K562 (cell line): Measurements from ENCODE around the gene NEUROD6. TPM values are rescaled to one million over a fixed set of nuclear protein-coding genes. Genes with fewer than 3 reads are reported as not detected.

Experiments used
- polyA plus RNA-seq, 8 experiments: library from polyadenylated mRNA; depleted of rRNA in 4 of 8; stranded (reverse) in 5 of 8; unstranded in 3 of 8; fragments of >200 nt; fragmentation: Nextera tagmentation in 2 of 8; fragmentation: Illumina TruSeq in 1 of 8; extraction: Ambion mirVana in 2 of 8; extraction: Trizol in 1 of 8; gene quantifications; 2 replicates each; pipeline versions ENCODE4 v1.2.1 to v1.2.3, GENCODE V29; 2011 to 2014; ENCODE audit warnings: inconsistent platforms in 1 of 8, missing spikeins in 1 of 8
- small RNA-seq: library from RNA; depleted of rRNA; stranded (forward); fragments of <200 nt; gene quantifications from one replicate; pipeline ENCODE3, GENCODE V24; 2014
- total RNA-seq, 7 experiments: library from RNA; depleted of rRNA in 6 of 7; stranded (reverse); fragments of >200 nt in 6 of 7; fragmentation: Illumina TruSeq in 2 of 7; extraction: Trizol in 2 of 7; gene quantifications; 2 replicates each; pipeline versions ENCODE4 v1.2.1 to v1.2.3, GENCODE V29; 2011 to 2021; ENCODE audit warnings: low replicate concordance in 1 of 7

Gene NEUROD6
- total and polyA plus RNA-seq, 9 of the 15 experiments (the other 6 are each of a cell fraction or from before 2014, with no cell fraction given): not detected

Small RNA genes lying within 50 kb of the gene (small RNA-seq; reads per million reads assigned to genes)
- not detected for gene AC006380.1

Other genes with a start within 250 kb of the NEUROD6 start
- not detected in 2 replicates for gene ITPRID1, start 173.4 kb upstream of the NEUROD6 start, total RNA-seq (2014; rRNA removed)
- gene ITPRID1, start 173.4 kb upstream of the NEUROD6 start, total RNA-seq (2014; rRNA removed; fragmentation: Illumina TruSeq; extraction: Trizol): not detected in 2 replicates
- gene ITPRID1, start 173.4 kb upstream of the NEUROD6 start, total RNA-seq (2015; rRNA removed; fragmentation: Illumina TruSeq; extraction: Trizol): not detected in 2 replicates
- not detected in 2 replicates for gene ITPRID1, start 173.4 kb upstream of the NEUROD6 start, total RNA-seq (2021)
- not detected in 2 replicates for gene ITPRID1, start 173.4 kb upstream of the NEUROD6 start, polyA plus RNA-seq (2011; rRNA removed)
- not detected in 2 replicates for gene ITPRID1, start 173.4 kb upstream of the NEUROD6 start, polyA plus RNA-seq (2014; fragmentation: Illumina TruSeq; extraction: Trizol)
- gene ITPRID1, start 173.4 kb upstream of the NEUROD6 start, polyA plus RNA-seq (2014; fragmentation: Nextera tagmentation; extraction: Ambion mirVana): not detected
- gene ITPRID1, start 173.4 kb upstream of the NEUROD6 start, polyA plus RNA-seq (2014; rRNA removed): not detected in 2 replicates